HG03135 (cell line): ENCODE results near the gene LAPTM5.

Source experiments
- ATAC-seq: cut with Tn5 transposase; IDR thresholded peaks from one replicate; pipeline ENCODE4 v1.9.1; 2021; ENCODE audit warnings: mild to moderate bottlenecking, moderate library complexity; ENCODE audit not compliant: unreplicated experiment

The LAPTM5 gene

DNA sequence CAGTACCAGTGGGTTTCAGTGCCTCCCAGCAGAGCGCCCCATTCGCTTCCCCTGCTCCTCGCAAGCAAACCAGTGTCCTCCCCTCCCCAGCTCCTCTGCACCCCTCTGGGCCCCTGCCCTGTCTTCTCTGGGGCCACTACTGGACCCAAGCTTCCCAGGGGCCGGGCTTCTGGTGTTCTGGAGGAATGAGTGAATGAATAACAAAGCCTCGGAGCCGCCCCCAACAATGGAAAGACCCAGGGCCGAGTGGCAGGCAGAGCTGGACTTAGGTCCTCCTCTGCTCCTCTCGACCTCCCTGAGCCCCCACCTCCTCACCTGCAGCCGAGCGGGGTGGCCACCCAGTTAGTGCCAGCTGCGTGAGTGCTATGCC lies 71.8 kb downstream of the LAPTM5 start:
- no peak for ATAC-seq

DNA sequence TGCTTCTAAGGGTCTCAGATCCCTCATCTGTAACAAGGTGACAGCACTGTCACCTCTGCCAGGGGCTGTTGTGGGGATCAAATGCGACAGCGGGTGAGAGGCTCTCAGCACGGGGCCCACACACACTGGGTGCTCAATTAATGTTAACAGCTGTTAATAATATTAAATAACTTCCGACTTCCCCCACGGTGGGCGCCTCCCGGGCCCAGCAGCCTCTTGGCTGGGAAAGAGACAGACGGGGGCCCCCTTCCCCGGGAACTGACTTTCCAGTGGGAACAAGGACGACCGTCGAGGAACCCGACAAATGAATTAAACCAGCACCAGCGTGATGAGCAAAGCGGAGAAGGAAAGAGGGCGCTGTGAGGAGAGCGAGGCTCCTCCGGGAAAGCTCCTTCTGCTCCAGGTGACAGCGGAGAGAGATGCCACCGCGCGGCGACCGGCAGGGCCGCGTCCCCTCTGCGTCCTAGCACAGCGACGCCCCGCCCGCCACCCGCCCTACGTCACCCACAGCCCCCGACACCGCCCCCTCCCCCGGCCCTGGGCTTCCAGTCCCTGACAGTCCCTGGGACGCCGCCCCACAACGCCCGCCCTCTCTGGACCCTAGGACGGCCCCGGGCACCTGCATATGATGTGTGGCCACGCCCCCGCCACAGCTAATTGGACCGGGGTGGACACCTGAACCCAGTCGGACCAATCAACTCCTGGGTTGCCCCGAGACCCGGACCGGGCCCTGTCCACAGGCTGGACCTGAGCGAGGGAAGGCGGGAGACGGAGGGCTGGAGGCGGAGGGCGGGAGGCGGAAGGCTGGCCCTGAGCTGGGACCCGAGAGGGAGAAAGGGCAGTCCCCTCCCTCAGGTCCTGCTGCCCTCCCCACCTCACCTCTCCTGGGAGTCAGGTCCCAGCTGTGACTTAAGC lies 72.4 kb downstream of the LAPTM5 start:
- no peak for ATAC-seq

GRCh38 chr1:30684259-30684658 lies 73.3 kb downstream of the LAPTM5 start:
- no peak for ATAC-seq

- no peak for ATAC-seq
Measured at GRCh38 chr1:30683699-30684098, 73.9 kb downstream of the LAPTM5 start.
